ENCODE measurements around the gene MAP3K14.

Gene MAP3K14

DNA sequence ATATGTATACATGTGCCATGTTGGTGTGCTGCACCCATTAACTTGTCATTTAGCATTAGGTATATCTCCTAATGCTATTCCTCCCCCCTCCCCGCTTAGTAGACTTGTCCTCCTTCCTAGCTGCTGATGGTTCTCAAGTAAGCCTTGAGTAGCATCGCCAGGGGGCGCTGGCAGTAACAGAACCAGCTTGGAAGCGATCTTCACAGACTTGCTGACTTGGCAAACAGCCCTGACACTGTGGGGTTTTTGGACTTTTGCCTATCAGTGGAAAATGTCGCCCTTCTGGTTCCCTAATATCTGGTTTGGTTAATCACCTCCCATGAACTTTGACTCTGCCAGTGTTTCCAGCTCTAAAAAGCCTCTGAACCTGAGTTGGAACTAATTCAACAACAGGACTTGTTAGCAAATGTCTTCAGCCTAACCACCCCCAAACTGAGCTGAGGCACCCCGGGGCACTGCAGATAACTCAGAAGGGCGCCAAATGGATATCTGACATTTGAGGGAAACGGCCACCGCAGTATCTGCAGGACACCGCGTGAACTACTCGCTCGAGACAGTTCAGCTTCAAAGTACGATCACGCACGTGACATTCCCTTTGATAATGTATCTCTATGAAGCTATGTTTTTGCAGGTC, 39.5 kb downstream of the MAP3K14 start:
- peak; percentile 85 to 90 for DNase-seq

DNA sequence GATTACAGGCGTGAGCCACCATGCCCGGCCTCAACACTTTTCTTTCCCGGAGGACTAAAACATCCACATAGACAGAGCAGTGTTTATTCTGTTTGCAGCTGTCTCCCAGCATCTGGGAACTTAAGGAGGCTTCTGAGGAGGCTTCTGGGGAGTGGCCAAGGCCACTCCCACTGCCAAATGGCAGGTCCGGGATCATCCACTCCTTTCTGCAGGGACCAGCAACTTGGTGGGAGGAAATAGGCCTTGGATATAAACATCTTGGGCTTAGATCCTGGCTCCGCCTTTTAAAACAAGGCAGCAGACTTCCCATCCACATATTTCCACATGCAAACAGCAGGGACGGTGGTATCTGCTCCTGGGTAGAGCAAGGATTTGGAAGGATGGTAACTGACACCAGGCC, 40.8 kb downstream of the MAP3K14 start:
- no peak for DNase-seq

DNA sequence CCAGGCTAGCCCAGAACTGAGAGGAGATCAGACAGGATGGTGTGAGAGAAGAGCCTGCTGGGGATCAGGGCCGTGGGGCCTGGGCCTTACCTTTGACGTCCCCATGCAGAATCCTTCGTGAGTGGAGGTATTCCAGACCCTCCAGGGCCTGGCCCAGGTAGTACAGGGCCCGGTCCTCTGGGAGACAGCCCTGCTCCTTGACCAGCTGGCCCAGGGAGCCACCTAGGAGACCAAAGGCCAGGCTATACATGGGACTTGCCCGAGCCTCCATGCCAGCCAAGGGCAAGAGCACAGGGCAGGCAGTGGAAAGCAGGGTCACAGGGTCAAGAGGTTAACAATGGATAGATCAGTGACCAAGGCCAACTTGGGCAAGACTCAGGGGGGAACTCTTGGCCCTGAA, 42.8 kb downstream of the MAP3K14 start:
- DNase-seq: no peak

DNA sequence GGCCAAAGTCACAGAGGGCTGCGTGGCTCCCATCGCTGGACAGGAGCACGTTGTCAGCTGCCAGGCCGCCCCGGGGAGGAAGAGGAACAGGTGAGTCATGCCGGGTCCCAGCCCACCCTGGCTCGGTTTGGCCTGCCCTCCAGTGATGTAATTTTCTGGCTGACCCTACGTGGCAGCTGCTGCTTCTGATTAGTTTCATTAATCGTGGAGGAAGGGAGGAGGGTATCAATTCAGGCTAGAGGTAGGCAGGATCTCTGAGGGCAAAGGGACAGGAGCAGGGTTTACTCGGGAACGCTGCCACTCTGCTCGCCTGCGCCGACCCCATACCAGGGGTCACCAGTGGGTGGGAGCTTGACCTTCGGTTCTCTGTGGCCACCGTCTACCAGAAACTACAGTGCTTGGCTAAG, 43.3 kb downstream of the MAP3K14 start:
- no peak for DNase-seq

DNA sequence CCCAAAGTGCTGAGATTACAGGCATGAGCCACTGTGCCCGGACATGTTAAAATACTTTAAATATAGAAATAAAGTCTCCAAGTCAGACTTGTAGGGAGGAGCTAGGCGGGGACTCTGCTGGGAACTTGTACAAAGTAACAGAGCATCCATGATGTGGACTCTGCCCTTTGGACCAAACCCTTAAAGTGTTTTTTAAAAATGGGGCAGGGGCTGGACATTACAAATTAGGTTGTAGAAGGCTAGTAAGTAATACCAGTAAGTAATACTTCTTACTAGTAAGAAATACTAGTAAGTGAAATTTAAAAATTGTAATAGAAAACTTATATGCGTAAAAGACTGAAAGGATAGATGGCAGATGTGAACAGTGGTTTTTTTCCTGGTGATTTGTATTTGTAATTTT, 45.2 kb downstream of the MAP3K14 start:
- no peak for DNase-seq

DNA sequence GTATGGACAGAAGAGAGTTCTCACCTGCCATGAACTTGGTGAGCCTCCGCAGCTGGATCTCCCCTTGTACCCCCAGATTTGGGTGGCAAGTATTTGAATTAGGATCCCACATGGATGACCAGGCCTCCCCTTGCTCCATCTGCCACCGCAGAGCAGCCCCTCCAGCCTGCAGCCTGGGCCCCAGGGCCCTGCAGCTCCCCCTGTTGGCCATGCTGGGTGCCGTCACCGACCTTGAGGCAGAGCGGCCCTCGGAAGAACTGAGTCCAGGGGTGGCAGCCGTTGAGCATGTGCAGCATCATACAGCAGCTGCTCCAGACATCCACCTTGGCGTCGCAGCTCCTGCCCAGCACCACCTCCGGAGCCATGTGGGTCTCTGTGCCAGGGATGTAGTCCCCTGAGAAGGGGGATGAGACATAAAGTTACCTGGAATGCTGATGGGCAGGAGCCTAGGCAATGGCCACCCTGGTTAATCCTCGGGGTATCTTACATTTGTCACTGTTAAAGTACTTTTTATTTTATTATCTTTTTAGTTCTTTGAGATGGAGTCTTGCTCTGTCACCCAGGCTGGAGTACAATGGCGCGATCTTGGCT, 45.9 kb downstream of the MAP3K14 start:
- peak; percentile 55 to 65 for DNase-seq

DNA sequence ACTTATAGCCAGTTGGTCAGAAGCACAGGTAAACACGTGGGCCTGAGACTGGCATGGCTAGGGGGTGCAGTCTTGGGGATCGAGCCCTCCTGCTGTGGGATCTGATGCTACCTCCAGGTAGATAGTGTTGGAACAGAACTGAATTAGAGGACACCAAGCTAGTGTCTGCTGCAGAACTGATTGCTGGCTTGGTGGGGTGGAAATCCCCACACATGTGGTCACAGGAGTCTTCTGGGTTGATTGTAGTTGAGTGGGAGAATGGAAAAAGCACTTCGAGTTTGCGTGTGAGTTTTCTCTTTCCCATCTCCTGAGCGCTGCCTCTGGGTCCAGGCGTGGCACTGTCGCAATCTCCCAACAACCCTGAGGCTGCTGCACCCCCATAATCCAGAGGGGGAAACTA, 46.9 kb downstream of the MAP3K14 start:
- no peak for DNase-seq

DNA sequence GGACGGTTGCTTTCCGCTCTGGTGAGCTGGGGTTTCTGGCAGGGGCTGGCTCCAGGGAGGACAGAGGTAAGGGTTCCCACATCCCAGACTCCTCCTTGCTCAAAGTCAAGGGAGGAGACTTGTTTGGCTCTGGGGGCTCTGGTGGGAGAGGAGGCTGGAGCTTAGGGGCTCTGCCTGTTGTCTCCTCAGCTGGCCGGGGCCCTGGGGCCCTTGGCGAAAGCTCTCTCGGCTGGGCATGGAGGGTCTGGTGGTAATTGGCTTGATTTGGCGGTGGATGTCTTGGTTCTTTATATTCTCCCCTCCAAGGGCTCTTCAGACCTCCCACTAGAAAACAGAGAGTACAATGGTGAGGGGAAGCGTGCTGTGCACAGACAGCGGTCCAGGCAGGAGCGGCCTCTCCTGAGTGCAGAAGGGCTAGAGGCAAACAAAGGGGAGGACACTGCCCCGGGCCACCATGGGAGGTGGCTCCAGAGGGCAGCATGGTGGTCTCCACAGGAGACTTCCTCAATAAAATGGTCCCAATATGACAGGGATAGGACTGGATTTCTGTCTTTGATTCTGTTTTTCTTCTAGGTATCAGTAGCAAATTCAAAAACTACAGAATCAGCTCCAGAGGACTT, 49.3 kb downstream of the MAP3K14 start:
- no peak for DNase-seq

DNA sequence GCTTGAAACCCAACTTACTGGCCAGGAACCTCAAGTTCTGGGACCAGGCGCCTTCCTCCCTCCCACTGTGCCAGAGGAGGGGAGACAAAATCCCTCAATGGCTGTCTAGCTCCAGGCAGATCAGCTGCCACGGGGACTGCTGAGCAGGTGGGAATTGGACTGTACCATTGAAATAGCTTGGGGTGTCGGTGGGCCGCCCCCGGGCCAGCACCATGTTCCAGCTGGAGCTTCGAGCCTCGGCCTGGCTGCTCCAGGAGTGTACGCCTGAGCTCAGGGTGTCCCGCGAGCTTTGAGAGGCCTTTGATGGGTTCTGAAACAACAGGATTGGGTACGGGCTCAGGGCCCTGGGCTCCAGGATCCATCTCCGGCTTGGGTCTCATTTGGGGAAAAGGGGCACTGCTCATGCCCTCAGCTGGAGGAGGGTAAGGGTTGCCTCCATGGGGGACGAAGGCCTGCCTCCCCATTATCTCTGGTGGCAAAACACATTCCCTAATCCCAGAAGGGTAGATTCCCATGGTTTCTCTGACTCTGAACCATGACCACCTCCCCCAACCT, 50.4 kb downstream of the MAP3K14 start:
- DNase-seq: no peak

DNA sequence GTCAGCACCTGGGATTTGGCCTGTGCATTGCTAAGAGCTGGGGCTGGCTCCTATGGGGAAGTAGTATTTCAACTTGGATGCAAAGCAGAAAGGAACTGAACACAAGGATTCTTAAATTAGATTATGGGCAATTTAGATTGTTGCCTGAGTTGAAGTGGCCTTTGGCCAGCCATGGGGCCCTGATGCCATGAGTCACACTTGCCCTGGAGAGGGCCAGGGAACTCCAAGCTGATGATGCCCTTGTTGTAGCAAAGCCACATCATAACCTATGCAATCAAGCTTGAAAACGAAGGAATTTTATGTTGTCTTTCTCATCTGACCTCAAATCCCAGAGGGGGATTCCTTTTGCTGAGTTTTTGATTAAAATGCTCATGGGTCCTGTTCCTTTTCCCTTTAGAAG, 51.0 kb downstream of the MAP3K14 start:
- DNase-seq: no peak

- DNase-seq: no peak
These were observed 51.8 kb downstream of the MAP3K14 start for GRCh38 chr17:45264988-45265387.

DNA sequence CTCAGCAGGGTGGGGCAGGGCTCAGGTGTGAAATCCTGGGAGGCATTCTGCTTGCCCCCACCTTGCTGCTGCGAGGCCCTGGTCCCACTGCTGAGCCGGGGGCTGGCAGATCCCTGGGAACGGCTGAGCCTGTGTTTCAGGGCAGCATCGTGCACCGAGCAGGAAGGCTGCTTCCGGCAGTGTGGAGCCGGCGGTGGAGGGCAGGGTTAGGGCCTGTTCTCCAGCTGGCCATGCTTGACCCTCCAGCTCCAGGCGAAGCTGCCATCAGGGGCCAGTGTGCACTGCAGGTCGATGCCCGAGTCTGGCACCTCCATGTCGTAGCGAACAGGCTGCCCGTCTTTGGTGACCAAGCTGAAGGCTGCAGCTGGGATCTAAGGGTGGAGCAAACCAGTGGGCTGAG, 52.4 kb downstream of the MAP3K14 start:
- DNase-seq: no peak

GRCh38 chr17:45263477-45263860, 53.4 kb downstream of the MAP3K14 start:
- no peak for DNase-seq

DNA sequence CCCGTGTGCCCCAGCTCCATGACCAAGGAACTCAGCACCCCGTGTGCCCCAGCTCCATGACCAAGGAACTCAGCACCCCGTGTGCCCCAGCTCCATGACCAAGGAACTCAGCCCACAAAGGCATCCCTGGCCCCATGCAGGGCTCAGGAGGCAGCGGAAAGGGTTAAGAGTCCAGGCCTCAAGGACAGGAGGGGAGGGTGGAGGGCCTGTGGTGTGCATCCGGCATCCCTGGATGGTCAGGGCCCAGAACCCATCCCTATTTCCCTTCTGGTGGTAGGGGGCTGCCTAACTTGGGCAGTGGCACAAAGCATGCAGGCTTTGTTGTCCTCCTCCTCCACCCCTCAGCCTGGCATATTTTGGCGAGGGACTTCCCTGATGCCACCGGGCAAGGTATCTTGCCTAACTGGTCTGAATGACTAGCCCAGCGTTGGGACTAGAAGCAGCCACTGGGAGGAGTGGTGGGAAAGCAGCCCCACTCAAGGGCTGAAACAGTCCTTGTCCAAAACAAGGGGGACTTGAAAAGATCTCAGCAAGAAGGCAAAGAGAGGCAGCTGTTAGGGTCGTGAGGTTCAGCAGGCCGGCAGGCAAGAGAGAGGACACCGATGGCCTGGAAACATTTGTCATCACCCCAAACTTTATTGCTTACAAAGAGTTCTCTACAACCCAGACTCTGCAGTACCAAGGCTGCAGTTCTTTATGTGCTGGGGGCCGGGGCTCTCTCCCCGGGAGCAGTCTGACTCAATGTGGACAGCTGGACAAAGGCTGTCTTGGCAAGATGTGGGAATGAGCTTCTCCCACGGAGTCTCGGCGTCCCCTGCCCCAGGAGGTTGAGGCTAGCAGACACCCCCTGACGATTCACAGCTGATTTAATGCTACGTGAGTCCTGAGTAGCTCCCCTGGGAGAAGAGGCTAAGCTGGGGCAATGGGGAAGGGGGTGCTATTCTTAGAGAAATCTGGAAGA, 54.0 kb downstream of the MAP3K14 start:
- DNase-seq: no peak

DNA sequence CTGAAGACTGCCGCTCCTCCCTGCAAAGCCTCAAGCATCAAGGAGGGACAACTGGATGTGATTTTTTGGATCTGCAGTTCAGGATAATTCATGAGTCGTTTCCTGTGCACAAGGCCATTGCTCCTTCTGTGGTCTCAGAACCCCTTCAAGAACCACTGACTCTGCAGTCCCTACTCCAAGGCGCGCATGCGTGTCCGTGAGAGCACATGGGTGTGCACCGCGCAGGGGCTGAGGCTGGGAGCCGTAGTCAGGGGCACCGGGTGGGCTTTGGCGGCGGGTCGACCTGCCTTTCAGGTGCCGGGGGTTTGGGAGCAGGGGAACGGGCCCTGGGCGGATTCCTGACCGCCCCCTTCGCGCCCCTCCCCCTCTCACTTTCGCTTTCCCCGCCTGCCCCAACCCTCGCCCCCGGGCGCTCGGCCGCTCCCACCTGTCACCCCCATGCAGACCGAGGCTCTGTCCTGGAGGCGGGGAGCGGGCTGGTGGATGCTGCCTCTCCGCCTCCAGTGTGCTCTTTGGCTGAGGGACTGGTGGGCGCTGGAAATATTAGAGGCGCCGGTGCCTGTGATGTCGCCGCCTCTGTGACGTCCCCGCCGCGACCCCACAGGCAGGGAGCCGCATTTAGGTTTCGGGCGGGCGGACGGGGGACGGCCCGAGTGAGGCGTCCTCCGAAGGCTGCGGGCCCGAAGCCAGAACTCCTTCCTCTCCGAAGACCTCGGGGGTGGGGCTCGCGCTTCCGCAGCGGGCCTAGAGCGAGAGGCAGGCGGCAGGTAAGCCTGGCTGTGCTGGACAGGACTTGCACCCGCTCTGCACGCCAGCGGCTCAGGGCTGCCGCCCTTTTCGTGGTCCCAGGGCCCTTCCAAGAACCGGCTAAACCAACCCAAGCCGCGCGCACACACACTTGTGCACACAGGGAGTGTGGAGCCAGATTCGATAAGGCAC, 55.0 kb downstream of the MAP3K14 start, which contains the start of gene SPATA32:
TSS of gene SPATA32 (minus strand) at position 518 of the 939 bp plus-strand sequence. CDS start at position 440, 78 bp downstream.
- DNase-seq: peak; percentile 33 to 51

- no peak for DNase-seq
These were observed 56.5 kb downstream of the MAP3K14 start for GRCh38 chr17:45260204-45260783.

GRCh38 chr17:45258981-45259380, 57.8 kb downstream of the MAP3K14 start:
- DNase-seq: no peak

DNA sequence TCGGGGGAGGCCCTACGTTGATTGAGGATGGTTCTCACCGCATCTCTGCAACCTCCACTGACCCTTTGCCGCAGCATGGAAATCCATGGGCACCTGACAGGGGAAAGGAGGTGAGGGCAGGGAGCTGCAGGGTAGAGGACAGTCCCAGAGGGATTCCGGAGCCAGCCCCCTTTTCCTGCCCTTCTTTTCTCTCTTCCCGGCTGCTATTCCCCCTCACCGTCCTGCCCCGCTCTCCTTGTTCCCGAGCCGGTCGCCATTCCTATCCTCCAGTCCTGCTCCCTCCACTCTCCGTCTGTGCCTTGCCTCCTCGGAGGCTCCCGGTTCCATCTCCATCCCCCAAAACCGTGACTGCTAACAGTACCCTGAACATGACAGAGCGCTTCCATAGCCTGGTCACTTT, 59.7 kb downstream of the MAP3K14 start:
- DNase-seq: no peak

DNA sequence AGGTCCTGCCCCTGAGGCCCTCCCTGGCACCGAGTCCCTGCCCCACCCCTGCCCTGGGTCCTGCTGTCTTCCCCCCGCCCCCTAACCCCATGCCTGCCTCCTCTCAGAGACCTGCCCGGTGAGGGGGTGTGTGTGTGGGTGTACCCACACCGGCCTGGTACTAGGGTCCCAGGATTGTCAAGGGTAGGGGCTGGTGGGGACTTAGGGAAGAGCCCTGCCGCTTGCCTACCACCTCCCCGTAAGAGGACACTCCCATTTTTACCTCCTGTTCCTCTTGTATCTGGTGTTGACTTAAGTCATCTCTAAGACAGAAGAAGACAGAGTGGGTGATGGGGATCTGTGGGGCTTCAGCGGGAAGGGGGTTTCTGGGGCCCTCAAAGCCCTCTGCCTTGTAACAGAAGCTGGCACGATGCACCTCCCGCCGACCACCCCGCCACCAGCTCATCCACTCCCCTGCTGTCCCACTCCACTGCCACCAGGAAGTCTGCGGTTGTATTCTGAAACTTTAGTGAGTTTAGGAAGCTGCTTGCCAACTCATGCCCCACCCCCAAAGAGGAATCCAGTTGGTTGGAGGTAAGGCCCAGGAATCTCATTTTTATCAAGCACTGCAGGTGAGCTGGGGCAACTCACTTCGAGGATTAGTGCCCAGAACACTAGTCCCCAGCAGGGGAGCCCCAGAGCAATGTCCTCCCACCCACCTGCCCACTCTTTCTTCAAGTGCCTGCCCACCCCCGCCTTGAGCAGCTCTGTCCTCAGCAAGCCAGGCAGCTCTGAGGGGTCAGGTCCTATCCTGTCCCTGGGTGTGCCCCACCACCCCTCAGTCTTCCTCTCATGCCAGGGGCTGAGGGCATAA, 60.5 kb downstream of the MAP3K14 start:
- no peak for DNase-seq

- no peak for DNase-seq
These were observed 61.5 kb downstream of the MAP3K14 start for GRCh38 chr17:45255358-45255757.
